AG09309 (cell line): ENCODE data around the gene OSBPL6.
"Not testable (repeated sequence)": the region's sequence is repeated elsewhere in the genome, so short reads cannot be mapped to it uniquely, and the experiment has no call there.

ENCODE experiments used
- DNase-seq: peaks from one replicate; pipeline ENCODE4 v3.0.0-alpha.2; 2010; ENCODE audit warnings: low read depth
- H3K4me3 ChIP-seq: 2 replicates; pipeline ENCODE4 v1.5.1; 2011; ENCODE audit warnings: mild to moderate bottlenecking, low read depth, low read length, moderate library complexity; ENCODE audit not compliant: control insufficient read depth
- TF ChIP-seq, protein P1 (sequence below): IDR thresholded peaks from 2 replicates; pipeline ENCODE4 v1.5.1; 2011; ENCODE audit warnings: mild to moderate bottlenecking, low read depth, low read length, inconsistent platforms; ENCODE audit not compliant: insufficient read depth, control insufficient read depth; ENCODE audit errors: missing control alignments

The OSBPL6 gene

DNA sequence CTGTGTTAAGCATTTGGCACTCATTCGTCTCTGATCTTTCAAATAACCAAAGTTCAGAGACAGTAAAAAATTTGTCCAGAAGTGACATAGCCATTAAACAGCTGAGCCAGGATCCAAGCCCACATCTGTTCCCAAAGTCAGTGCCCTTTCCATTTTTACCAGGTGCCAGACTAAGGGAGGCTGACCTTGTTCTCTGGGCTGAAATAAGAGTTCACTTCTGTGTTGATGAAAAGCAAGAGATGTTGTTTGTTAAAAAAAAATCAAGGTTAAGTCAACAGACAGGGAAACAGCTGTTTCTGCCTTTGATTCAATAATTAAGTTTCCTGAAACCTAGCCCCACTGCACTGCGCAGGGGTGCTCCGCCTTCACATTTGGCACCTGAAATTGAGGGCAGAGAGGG is 139.5 kb downstream of the OSBPL6 start:
- DNase-seq, result no peak
- H3K4me3 ChIP-seq, result no peak overlapping the region
- TF ChIP-seq, protein P1, sequence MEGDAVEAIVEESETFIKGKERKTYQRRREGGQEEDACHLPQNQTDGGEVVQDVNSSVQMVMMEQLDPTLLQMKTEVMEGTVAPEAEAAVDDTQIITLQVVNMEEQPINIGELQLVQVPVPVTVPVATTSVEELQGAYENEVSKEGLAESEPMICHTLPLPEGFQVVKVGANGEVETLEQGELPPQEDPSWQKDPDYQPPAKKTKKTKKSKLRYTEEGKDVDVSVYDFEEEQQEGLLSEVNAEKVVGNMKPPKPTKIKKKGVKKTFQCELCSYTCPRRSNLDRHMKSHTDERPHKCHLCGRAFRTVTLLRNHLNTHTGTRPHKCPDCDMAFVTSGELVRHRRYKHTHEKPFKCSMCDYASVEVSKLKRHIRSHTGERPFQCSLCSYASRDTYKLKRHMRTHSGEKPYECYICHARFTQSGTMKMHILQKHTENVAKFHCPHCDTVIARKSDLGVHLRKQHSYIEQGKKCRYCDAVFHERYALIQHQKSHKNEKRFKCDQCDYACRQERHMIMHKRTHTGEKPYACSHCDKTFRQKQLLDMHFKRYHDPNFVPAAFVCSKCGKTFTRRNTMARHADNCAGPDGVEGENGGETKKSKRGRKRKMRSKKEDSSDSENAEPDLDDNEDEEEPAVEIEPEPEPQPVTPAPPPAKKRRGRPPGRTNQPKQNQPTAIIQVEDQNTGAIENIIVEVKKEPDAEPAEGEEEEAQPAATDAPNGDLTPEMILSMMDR, result no peak

GRCh38 chr2:178335230-178335629 is 140.9 kb downstream of the OSBPL6 start:
- H3K4me3 ChIP-seq, result no peak overlapping the region
- no peak for DNase-seq
- TF ChIP-seq, protein P1, result no peak

GRCh38 chr2:178344121-178344520 is 149.8 kb downstream of the OSBPL6 start:
- TF ChIP-seq, protein P1, result no peak
- no peak overlapping the region for H3K4me3 ChIP-seq
- DNase-seq, result no peak

- H3K4me3 ChIP-seq, result no peak overlapping the region
- TF ChIP-seq, protein P1, result no peak
- no peak for DNase-seq
These were observed 151.6 kb downstream of the OSBPL6 start for GRCh38 chr2:178345951-178346350.

DNA sequence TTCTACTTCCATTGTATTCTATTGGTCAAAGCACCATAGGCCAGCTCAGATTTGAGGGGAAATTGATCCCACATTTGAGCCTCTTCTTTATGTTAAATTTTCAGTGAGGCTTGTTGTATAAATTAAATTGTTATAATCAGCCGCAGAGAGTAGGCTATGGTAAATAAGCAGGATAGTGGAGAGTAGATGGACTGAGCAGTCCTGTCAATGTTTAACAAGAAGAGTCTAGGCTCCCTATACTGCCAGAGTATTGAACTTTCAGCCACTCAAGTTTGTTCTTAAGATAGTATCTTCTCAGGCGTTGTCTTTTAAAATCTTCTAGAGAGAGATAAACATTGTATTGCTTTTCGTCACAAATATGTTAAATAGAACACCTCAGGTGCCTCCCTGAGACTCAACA is 155.7 kb downstream of the OSBPL6 start:
- no peak for DNase-seq
- H3K4me3 ChIP-seq, result no peak overlapping the region

GRCh38 chr2:178357704-178358103 is 163.4 kb downstream of the OSBPL6 start:
- DNase-seq, H3K4me3 ChIP-seq: not testable (repeated sequence)

More for the DNA sequence above, 155.7 kb downstream of the OSBPL6 start:
- TF ChIP-seq, protein P1, result no peak

DNA sequence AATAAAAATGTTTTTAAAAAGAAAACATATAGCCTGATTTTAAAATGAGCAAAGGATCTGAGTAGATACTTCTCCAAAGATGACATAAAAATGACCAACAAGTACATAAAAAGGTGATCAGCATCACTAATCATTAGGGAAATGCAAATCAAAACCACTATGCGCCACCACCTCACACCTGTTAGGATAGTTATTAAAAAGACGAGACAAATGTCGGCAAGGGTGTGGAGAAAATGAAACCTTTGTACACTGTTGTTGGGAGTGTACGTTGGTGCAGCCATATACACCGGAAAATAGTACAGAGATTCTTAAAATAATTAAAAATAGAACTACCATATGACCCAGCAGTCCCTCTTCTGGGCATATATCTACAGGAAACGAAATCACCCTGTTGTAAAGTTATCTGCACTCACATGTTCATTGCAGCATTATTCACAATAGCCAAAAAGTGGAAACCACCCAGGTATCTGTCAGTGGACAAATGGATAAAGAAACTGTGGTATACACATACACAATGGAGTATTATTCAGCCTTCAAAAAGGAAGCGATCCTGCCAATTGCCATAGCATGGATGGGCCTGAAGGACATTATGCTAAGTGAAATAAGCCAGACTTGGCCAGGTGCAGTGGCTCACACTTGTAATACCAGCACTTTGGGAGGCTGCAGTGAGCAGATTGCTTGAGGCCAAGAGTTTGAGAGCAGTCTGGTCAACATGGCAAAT is 165.0 kb downstream of the OSBPL6 start:
- DNase-seq, result no peak
- TF ChIP-seq, protein P1, result no peak
- H3K4me3 ChIP-seq, result no peak overlapping the region
